GM19372 (cell line): Measurements from ENCODE around the gene SCYL3.

Experiments
- ATAC-seq: cut with Tn5 transposase; IDR thresholded peaks from one replicate; pipeline ENCODE4 v1.9.1; 2021; ENCODE audit warnings: mild to moderate bottlenecking, low read depth, moderate library complexity; ENCODE audit not compliant: unreplicated experiment

SCYL3 gene

DNA sequence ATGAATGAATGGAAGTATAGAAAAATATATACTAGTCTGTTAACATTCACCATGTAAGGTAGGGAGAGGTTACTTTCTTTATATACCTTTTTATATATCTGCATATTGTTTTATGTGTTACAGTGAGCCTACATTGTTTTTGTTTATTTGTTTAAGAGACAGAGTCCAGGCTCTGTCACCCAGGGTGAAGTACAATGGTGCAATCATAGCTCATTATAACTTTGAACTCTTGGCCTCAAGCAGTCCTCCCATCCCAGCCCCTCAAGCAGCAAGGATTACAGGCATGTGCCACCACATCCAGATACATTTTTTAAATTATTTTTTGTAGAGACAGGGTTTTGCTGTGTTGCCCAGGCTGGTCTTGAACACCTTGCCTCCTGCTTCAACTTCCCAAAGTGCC is 7.4 kb upstream of the SCYL3 start:
- ATAC-seq = no peak

GRCh38 chr1:169900571-169900970 is 6.9 kb upstream of the SCYL3 start:
- no peak for ATAC-seq

- no peak for ATAC-seq
Observed at GRCh38 chr1:169899519-169900217, 6.0 kb upstream of the SCYL3 start.

- no peak for ATAC-seq
Observed at GRCh38 chr1:169896013-169896412, 2.3 kb upstream of the SCYL3 start.

GRCh38 chr1:169894424-169895145 is 889 bp upstream of the SCYL3 start:
- no peak for ATAC-seq

- ATAC-seq = peak; percentile 7
Observed at GRCh38 chr1:169892927-169893644, 610 bp downstream of the SCYL3 start.

DNA sequence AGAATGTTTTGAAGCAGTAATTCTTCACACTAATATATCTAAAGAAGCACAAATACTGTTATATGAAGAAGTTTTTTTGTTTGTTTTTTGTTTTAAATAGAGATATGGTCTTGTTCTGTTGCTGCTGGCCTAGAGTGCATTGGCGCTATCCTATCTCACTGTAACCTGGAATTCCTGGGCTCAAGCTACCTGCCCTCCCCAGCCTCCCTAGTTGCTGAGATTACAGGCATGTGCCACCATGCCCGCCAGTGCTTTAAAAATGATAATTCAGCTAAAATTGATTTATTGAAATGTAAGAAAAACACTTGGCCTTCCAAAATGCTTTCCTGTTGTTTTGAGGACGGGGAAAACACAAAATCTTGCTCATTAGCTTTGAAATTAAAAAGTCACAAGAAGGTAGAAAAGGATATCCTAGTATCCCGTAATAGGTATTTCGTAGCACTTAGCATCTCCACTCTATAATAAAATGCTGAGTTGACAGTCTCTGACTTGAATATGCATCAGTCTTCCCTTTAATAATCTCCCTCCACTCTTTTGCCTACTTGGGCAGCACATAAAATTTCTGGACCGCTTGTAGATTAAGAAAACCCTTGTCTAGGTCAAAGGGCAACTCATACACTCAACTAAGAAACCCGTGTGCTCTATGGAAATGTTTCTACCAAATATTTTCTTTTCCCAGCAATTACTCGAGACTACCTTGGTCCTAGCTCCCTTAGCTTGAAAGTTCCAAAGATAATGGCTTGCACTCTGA is 1.3 kb downstream of the SCYL3 start:
- ATAC-seq = no peak

DNA sequence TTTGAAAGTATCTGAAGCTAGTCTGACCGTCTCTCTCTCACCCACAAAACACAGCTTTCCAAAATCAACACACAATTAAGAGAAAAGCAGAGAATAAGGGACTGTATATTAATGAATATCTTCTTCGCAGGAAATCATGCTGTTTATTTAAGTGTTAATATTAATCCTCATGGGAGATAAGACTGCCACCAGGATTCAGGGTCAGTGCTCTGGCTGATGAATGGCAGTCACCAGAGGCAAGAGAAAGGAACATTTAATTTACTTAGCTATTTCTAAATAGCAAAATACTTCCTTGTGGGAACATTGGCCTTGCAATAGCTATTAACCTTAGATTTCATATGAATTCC is 2.2 kb downstream of the SCYL3 start:
- ATAC-seq = no peak

GRCh38 chr1:169890761-169891538 is 2.7 kb downstream of the SCYL3 start:
- no peak for ATAC-seq

DNA sequence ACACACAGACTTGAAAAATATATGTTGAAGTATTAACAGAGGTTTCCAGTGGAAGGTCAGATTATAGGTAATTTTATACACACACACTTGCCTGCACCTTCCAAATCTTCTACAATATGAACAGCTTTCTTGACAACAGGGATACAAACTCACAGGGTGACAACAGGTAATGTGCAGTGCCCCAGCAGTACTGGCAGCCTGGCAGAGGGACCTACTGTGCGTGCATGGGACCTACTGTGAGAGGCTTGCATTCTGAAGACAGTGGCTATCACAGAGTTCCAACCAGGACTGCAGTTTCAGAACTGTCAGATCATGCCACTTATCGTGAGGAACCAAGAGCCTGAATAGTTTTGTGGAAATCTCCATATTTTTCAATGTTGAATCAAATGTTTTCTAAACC is 3.8 kb downstream of the SCYL3 start:
- ATAC-seq = no peak

GRCh38 chr1:169886931-169887330 is 6.8 kb downstream of the SCYL3 start:
- no peak for ATAC-seq

GRCh38 chr1:169886422-169886821 is 7.3 kb downstream of the SCYL3 start:
- no peak for ATAC-seq

DNA sequence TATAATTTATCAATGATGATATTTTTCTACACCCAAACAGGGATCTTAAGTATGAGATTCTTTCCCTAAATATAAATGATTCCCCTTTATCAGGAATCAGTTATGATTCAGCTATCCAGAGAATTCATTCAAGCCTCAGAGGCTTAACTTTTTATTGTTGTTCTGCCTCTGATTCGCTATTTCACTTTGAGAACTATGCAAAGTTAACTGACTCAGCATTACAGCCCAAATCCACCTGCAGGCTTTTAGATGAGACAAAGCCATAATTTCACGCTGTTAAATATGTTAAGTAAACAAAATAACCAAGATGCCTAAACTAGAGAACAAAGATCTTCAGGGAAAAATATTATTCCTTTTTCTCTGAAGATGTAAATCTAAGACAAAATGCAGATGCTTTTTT is 8.5 kb downstream of the SCYL3 start:
- no peak for ATAC-seq

DNA sequence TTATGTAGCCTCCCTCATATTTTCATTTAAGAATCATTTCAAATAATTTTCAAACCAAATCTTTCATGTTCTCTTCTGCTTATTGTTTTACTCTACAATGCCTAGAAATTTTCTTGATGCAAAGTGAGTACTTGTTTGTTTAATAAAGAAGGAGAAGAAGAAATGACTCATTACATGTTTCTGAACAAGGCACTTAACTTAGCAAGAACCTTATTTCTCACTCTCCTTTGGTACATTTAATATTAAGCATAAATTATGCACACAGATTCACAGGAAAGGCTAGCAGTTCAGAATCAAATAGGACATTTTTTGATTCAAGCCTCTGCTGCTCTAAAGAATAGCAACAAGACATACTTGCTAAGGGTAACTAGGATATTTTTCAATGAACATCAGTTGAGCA is 9.1 kb downstream of the SCYL3 start:
- no peak for ATAC-seq

DNA sequence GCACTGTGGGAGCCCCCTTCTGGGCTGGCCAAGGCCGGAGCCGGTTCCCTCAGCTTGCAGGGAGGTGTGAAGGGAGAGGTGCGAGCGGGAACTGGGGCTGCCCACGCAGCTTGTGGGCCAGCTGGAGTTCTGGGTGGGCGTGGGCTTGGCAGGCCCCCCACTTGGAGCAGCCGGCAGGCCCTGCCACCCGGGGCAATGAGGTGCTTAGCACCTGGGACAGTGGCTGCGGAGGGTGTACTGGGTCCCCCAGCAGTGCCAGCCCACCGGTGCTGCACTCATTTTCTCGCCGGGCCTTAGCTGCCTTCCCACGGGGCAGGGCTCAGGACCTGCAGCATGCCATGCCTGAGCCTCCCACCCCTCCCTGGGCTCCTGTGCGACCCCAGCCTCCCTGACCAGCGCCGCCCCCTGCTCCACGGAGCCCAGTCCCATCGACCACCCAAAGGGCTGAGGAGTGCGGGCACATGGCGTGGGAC is 11.6 kb downstream of the SCYL3 start:
- no peak for ATAC-seq

DNA sequence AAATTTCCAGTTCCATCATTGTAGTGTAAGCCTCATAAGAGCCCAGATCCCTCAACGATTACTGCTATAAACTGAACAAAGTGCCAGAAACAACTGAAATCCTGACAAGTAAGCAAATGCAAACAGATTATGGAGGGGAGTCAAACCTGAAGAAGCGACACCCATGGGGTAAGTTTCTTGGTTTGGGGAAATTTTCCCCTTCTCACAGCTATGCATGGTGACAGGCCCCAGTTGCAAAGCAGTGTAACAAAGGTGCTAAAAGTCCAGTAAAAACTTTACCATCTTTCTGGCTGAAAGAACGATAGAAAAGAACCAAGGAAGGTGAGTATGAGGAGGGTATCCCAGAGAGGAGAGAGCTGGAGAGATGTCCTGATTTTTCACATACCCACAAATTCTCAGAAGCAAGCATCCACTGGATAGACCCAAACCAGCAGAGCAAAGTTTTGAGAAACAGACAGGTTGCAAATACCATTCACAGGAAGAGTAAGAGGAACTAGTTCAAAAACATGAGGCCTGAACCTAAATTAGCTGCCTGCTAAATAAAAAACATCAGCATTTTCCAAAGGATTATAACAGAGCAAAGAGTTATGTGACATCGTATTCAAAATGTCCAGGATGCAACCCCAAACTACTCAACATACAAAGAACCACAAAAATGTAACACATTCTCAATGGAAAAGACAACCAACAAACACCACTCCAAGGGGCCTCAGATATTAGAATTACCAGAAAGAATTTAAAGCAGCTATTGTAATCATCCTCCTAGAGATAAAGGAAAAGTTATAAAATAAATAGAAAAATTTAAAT is 14.5 kb downstream of the SCYL3 start:
- ATAC-seq = no peak

GRCh38 chr1:169878498-169878897 is 15.2 kb downstream of the SCYL3 start:
- no peak for ATAC-seq

DNA sequence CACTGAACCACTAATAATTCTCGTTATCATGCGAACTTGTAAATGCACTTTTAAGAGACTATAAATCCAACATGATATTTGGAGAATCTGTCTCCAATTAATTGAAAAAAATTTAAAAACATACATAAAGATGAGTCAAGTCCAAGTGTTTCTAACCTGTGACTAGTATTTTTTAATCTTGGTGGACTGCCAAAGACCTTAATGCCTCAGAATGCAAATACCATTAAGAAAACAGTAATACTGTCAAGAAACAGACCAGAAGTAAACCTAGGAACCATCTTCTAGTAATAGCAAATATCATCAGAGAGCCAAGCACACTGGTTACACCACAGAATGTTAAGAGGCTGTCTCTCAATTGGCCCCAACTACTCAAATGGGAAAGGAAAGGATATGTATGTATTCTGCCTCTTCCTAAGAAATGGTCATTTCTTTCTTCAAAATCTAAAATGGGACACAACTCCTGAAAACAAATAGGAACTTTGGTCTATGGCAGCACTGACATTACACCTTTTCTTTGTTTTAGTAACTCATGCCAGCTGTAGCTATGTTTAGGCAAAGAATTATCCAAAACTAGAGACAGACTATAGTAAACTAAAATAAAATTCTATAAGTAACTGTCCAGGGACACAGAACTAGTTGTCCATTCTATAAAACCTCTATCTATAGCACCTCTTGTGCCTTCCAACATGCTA is 15.8 kb downstream of the SCYL3 start:
- no peak for ATAC-seq

DNA sequence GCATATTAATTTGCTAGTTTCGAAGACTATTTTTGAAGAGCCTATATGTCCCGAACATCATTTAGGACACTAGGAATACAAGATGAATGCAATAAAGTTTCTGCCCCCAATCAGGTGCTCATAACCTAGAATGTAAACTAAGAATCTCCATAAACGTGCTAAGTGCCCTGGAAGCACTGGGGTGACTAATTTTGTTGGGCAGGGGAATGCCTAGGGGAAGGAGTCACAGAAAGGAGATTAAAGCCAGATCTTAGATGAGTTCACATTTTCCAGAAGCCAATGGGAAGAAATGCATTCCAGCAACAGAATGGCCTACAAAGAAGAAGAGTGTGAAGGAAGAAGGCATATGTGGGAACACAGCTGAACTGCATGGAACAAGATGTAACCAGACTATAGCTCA is 19.5 kb downstream of the SCYL3 start:
- no peak for ATAC-seq
